Right atrium auricular region (tissue), 2 donors: ENCODE results near the gene GJE1. TPM values are rescaled to one million over a fixed set of nuclear protein-coding genes. Genes with fewer than 3 reads are reported as not detected.
"Not testable (repeated sequence)": the region's sequence is repeated elsewhere in the genome, so short reads cannot be mapped to it uniquely, and the experiment has no call there.

ENCODE experiments used
- DNase-seq: peaks from one replicate; pipeline ENCODE4 v3.0.0-alpha.2; 2019; ENCODE audit warnings: low spot score
- H3K27ac ChIP-seq, 2 donors: fragments of 200-600 bp; sonication (generic); 1 replicate in 1 of 2; 2 replicates in 1 of 2; pipeline ENCODE4 v1.5.1; 2016 to 2019
- H3K27me3 ChIP-seq, 2 donors: fragments of 200-600 bp; sonication (generic); one replicate each; pipeline versions ENCODE4 v1.5.1 to v1.6.0; 2017 to 2019
- H3K36me3 ChIP-seq: fragments of 200-600 bp; sonication (generic); one replicate; pipeline ENCODE4 v1.5.1; 2016
- H3K4me1 ChIP-seq, 2 donors: fragments of 200-600 bp; sonication (generic); one replicate each; pipeline versions ENCODE4 v1.5.1 to v1.6.0; 2017 to 2019
- H3K4me3 ChIP-seq, 2 donors: fragments of 200-600 bp; sonication (generic); 1 replicate in 1 of 2; 2 replicates in 1 of 2; pipeline ENCODE4 v1.5.1; 2017 to 2019; ENCODE audit warnings: mild to moderate bottlenecking in 1 of 2, moderate library complexity in 1 of 2
- H3K9me3 ChIP-seq, 2 donors: fragments of 200-600 bp; sonication (generic); one replicate each; pipeline ENCODE4 v1.5.1; 2019
- total RNA-seq, 2 donors: library from RNA; depleted of rRNA; stranded (reverse); fragments of >200 nt; gene quantifications; one replicate each; pipeline ENCODE4 v1.1.0, GENCODE V29; 2016
- TF ChIP-seq, protein P1 (sequence below), 2 donors: fragments of 200-600 bp; sonication (generic); IDR thresholded peaks; one replicate each; pipeline ENCODE4 v1.5.1; 2019; ENCODE audit warnings: antibody characterized with exemption in 2 of 2

The GJE1 gene
- total RNA-seq, 2 donors from 2014 or later: not detected

DNA sequence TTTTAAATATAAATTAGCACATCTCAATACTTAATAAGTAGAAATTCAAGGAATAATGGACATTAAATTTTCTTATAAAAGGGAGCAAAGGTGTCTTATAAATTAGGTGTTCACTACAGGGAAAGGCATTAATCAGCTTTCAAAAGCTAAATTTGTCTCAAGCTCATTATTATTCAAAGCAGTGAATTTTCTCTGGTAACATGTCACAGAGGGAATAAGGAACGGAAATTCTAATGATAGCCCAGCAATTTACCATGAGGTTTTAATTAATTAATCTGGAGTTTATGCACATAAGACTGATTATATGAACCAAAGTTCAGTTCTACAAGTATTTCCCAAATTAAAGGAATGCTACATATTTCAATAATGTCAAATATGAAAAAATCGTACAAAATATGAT is 15.4 kb upstream of the GJE1 start:
- H3K27me3 ChIP-seq: no peaks in the 10 kb centered on the region
- no peak overlapping the region for H3K27ac ChIP-seq
- no peaks in the 10 kb centered on the region for H3K36me3 ChIP-seq
- DNase-seq: no peak
- no peaks in the 10 kb centered on the region for H3K9me3 ChIP-seq
- no peak overlapping the region for H3K4me3 ChIP-seq
- no peaks in the 10 kb centered on the region for H3K4me1 ChIP-seq
- TF ChIP-seq, protein P1, sequence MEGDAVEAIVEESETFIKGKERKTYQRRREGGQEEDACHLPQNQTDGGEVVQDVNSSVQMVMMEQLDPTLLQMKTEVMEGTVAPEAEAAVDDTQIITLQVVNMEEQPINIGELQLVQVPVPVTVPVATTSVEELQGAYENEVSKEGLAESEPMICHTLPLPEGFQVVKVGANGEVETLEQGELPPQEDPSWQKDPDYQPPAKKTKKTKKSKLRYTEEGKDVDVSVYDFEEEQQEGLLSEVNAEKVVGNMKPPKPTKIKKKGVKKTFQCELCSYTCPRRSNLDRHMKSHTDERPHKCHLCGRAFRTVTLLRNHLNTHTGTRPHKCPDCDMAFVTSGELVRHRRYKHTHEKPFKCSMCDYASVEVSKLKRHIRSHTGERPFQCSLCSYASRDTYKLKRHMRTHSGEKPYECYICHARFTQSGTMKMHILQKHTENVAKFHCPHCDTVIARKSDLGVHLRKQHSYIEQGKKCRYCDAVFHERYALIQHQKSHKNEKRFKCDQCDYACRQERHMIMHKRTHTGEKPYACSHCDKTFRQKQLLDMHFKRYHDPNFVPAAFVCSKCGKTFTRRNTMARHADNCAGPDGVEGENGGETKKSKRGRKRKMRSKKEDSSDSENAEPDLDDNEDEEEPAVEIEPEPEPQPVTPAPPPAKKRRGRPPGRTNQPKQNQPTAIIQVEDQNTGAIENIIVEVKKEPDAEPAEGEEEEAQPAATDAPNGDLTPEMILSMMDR (IDR thresholded peaks at IDR 0.05): no peak

DNA sequence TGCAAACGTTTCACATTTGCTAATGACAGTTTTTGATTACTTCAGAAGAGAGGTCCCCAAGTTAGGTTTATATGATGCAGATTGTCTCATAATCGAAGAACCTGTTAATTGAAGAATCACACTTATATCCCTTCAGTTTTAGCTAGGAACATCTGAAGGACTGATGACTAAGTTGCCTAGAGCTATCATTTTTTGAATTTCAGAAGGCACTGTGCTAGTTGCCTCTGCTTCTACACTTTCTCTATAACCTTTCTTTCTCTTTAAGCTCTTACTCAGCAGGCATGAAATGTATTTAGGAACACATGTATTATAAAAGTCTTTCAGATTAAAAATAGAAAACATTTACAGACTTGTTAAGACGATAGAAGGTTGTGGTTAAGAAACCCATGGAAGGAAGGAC is 14.4 kb upstream of the GJE1 start:
- Histone ChIP-seq H3K36me3 (no peaks in the 10 kb centered on the region), H3K27me3 (no peaks in the 10 kb centered on the region), H3K27ac (no peak overlapping the region), H3K4me3 (no peak overlapping the region), H3K4me1 (no peaks in the 10 kb centered on the region), H3K9me3 (no peaks in the 10 kb centered on the region)
- no peak for DNase-seq
- TF ChIP-seq, protein P1 (IDR thresholded peaks at IDR 0.05): no peak

DNA sequence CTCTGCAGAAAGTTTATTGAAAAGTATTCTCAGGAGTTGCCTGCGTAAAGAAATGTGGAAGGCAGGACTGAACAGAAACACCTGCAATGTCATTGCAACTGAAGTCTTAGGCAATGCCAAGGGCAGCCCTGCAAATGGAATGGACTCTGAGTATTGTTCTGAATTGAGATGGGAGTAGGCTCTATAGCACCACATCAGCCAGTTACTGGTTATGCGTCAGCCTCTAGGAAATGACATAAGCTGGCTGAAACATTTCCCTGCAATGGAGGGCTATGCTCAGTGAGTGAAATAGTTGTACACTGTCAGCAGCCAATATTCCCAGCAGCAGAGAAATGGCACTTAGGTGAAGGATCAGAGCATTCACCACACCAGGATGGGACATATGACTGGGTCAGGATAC is 13.8 kb upstream of the GJE1 start:
- H3K9me3 ChIP-seq: no peaks in the 10 kb centered on the region
- no peaks in the 10 kb centered on the region for H3K4me1 ChIP-seq
- no peak overlapping the region for H3K4me3 ChIP-seq
- no peaks in the 10 kb centered on the region for H3K36me3 ChIP-seq
- no peaks in the 10 kb centered on the region for H3K27me3 ChIP-seq
- TF ChIP-seq, protein P1 (IDR thresholded peaks at IDR 0.05): no peak
- DNase-seq: no peak
- H3K27ac ChIP-seq: no peak overlapping the region

DNA sequence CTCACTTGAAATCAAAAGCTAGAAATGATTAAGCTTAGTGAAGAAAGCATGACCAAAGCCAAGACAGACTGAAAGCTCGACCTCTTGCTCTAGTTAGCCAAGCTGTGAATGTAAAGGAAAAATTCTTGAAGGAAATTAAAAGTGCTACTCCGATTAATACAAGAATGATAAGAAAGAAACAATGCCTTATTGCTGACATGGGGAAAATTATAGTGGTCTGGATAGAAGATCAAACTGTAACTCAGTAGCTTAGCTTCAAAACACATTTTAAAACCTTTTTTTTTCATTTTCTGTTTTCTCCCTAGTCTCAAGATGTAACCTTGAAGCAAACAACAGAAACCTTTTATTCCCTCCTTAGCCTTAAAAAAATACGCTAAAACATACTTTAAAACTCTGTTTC is 11.4 kb upstream of the GJE1 start:
- no peaks in the 10 kb centered on the region for H3K9me3 ChIP-seq
- TF ChIP-seq, protein P1 (IDR thresholded peaks at IDR 0.05): no peak
- H3K4me1 ChIP-seq: no peaks in the 10 kb centered on the region
- H3K36me3 ChIP-seq: no peaks in the 10 kb centered on the region
- no peak overlapping the region for H3K4me3 ChIP-seq
- no peaks in the 10 kb centered on the region for H3K27me3 ChIP-seq
- no peak for DNase-seq
- no peak overlapping the region for H3K27ac ChIP-seq

DNA sequence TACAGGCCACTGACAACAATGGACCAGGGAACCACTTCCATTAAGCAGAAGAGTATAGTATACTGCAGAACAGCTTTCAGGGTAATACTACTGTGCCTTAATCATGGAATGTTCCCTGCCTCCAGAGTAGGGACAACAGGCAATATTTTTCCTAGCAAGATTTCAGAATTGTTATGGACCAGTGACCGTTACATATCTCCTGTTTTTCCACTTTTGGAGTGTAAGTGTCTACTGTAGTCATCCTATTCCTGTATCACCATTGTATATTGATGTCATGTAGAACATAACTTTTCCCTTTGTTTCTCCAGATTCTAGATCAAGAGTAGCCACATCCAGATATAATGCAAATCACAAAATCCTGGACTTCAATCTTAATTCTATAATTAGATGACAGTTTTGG is 1.9 kb upstream of the GJE1 start:
- no peak overlapping the region for H3K4me3 ChIP-seq
- DNase-seq: no peak
- TF ChIP-seq, protein P1 (IDR thresholded peaks at IDR 0.05): no peak
- no peaks in the 10 kb centered on the region for H3K36me3 ChIP-seq
- no peaks in the 10 kb centered on the region for H3K27me3 ChIP-seq
- H3K9me3 ChIP-seq: peaks cover 0 to 9% of the 10 kb centered on the region in 2 donors
- no peak overlapping the region for H3K27ac ChIP-seq
- H3K4me1 ChIP-seq: no peaks in the 10 kb centered on the region

DNA sequence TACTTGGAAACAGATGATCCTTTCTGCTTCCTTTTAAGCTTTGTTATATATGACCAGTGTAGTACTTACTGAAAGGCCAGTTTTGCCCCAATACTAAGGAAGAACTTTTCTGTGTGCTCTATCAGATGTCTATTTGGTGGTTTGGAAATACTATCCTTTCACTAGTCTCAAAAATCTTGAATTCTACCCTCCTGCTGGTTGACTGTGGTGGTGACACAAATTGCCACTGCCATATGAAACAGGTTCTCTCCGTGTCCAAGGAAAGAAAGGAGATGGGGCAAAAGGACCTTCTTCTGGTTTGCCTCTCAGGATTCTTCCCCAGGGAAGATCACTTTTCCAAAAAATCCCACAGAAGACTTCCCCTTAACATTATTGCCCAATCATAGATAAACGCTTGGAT is 6.2 kb downstream of the GJE1 start:
- no peaks in the 10 kb centered on the region for H3K27me3 ChIP-seq
- no peaks in the 10 kb centered on the region for H3K9me3 ChIP-seq
- H3K36me3 ChIP-seq: no peaks in the 10 kb centered on the region
- TF ChIP-seq, protein P1 (IDR thresholded peaks at IDR 0.05): no peak
- no peak overlapping the region for H3K27ac ChIP-seq
- no peaks in the 10 kb centered on the region for H3K4me1 ChIP-seq
- no peak for DNase-seq
- no peak overlapping the region for H3K4me3 ChIP-seq

DNA sequence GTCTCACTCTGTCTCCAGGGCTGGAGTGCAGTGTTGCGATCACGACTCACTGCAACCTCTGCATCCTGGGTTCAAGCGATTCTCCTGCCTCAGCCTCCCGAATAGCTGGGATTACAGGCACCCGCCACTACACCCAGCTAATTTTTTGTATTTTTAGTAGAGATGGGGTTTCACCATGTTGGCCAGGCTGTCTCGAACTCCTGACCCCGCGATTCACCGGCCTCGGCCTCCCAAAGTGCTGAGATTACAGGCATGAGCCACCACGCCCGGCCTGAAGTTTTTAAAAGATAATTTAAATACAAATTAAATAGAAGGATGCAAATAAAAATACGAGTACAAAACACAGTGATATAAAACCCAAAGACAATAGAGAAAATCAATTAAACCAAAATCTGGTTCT is 8.8 kb downstream of the GJE1 start:
- not testable (repeated sequence) for H3K27me3 ChIP-seq, H3K4me1 ChIP-seq, H3K27ac ChIP-seq, H3K9me3 ChIP-seq, H3K36me3 ChIP-seq, H3K4me3 ChIP-seq, DNase-seq
